Lower leg skin (tissue), 3 donors: ENCODE results near the gene OLFML2B.

Experiments
- CTCF ChIP-seq, 3 donors: fragments of 450-650 bp; IDR thresholded peaks; one replicate each; pipeline ENCODE4 v1.5.1; 2016; ENCODE audit warnings: antibody characterized with exemption in 3 of 3, mild to moderate bottlenecking in 3 of 3, moderate library complexity in 2 of 3
- POLR2A ChIP-seq, 2 donors: fragments of 450-650 bp; IDR thresholded peaks; one replicate each; pipeline ENCODE4 v1.6.1; 2016 to 2017; ENCODE audit warnings: antibody characterized with exemption in 2 of 2, mild to moderate bottlenecking in 1 of 2, moderate library complexity in 1 of 2

- TF ChIP-seq CTCF (IDR thresholded peaks at IDR 0.05) = no peak
- no peak for TF ChIP-seq POLR2A (IDR thresholded peaks at IDR 0.05)
These were observed 20.4 kb downstream of the OLFML2B start for GRCh38 chr1:162003061-162003829.
